Measurements from ENCODE around the gene MRO.
A peak's percentile ranks its signal among the peaks of the same experiment; 100 is the strongest.
"Not testable (repeated sequence)": the region's sequence is repeated elsewhere in the genome, so short reads cannot be mapped to it uniquely, and the experiment has no call there.

MRO gene

GRCh38 chr18:50819728-50820378 lies at the start of gene MRO:
MRO (minus strand) TSS chr18:50820016; CDS start chr18:50809400, 10,616 bp downstream.
- DNase-seq: peak; percentile 82

- no peak for DNase-seq
Observed at GRCh38 chr18:50869150-50869549, 49.3 kb upstream of the MRO start.

- DNase-seq: no peak
Observed at GRCh38 chr18:50866765-50867164, 46.9 kb upstream of the MRO start.

GRCh38 chr18:50863840-50864375 lies 44.1 kb upstream of the MRO start:
- no peak for DNase-seq

- DNase-seq: no peak
Observed at GRCh38 chr18:50862401-50862800, 42.6 kb upstream of the MRO start.

DNA sequence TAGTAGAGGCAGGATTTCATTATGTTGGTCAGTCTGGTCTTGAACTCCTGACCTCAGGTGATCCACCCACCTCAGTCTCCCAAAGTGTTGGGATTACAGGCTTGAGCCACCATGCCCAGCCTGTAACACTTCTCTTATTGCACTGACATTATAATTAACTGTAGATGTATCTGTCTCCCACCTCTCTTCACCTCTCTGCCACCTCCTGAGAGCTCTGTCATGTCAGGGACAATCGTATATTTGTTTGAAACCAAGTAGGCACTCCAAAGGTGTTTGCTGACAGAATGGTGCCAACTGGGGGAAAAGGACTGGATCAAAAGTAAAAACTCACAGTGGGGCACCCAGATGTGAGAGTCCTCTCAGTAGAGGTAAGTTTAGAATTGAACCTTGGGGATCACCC lies 41.8 kb upstream of the MRO start:
- no peak for DNase-seq

GRCh38 chr18:50859793-50860555 lies 40.2 kb upstream of the MRO start:
- DNase-seq: no peak

- DNase-seq: no peak
Observed at GRCh38 chr18:50857694-50858093, 37.9 kb upstream of the MRO start.

DNA sequence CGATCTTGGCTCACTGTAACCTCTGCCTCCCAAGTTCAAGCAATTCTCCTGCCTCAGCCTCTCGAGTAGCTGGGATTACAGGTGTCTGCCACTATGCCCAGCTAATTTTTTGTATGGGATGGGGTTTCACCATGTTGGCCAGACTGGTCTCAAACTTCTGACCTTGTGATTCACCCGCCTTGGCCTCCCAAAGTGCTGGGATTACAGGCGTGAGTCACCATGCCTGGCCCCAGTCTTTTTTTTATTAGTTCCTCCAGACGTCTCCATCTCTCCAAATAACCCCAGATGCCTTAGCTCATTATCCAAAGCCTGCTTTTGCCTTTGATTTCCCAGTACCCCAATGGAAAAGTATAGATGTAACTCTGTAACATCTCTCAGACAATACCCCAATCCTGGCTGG lies 37.4 kb upstream of the MRO start:
- DNase-seq: not testable (repeated sequence)

DNA sequence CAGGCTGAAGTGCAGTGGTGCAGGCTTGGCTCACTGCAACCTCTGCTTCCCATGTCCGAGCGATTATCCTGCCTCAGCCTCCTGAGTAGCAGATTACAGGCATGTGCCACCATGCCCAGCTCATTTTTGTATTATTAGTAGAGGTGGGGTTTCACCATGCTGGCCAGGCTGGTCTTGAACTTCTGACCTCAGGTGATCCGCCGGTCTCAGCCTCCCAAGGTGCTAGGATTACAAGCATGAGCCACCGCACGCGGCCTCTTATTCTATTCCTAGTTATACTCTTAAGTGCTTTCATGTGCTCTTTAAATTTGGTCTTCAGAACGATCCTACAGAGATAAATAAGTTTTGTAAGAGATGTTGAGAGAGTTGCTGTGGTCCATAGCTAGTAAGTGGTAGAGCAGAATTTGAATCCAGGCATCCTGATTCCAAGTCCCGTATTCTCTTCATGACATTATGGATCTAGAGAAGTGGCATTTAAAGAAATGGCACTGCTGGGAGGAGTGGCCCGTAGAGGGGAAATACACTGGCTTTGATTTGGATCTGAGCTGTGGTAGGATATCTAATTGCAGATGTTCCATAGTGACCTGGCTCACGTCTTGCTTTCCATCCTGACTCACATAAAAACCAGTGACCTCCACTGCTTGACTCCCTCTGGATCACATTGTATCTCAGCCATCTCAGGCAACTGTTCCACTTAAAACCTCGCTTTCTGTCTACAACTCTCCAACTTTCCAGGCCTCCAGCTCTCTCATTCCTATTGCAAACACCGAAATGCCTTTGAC lies 36.4 kb upstream of the MRO start:
- DNase-seq: no peak

GRCh38 chr18:50853863-50854271 lies 34.1 kb upstream of the MRO start:
- DNase-seq: no peak

DNA sequence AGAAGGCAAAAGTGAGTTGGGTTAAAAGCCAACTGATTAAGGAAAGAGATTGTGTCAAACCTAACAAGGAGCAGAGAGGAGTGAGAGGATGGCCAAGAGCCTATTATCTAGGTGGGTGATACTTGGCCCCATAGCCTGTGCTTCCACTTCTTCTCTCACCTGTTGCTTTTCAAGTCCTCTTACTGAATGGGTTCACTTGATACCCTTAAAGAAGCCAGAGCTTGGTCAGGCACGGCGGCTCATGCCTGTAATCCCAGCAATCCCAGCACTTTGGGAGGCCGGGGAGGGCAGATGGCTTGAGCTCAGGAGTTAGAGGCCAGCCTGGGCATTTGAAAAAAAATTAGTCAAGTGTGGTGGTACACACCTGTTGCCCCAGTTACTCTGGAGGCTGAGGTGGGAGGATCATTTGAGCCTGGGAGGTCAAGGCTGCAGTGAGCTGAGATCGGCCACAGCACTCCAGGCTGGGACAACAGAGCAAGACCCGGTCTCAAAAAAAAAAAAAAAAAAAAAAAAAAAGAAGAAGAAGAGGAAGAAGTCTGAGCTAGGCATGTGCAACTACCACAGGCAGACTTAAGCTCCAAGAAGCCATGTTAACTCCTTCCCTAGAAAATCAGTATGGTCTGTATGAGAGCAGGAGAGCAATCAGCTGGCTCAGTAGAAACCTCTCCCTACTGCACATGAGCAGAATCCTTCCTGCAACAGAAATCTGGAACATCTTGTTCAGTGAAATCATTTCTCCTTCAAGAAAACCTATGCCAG lies 30.7 kb upstream of the MRO start:
- DNase-seq: no peak

- DNase-seq: no peak
Observed at GRCh38 chr18:50849419-50849821, 29.6 kb upstream of the MRO start.

DNA sequence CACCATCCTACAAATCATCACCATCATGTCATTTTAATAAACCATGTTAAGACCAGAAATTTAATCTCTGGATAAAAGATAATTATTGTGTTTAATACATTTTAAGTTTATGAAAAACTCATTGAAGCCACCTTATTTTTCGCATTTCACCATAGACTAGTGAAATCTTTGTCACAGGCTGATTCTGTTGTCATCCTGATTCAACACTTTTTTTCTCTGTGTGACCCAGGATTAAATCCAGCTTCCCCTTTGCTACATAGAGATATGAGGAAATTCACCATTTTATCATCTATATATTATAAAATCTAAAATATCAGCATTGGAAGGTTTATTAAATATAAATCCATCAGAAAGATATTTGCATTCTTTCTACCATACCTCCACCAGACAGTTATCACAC lies 29.2 kb upstream of the MRO start:
- DNase-seq: no peak

DNA sequence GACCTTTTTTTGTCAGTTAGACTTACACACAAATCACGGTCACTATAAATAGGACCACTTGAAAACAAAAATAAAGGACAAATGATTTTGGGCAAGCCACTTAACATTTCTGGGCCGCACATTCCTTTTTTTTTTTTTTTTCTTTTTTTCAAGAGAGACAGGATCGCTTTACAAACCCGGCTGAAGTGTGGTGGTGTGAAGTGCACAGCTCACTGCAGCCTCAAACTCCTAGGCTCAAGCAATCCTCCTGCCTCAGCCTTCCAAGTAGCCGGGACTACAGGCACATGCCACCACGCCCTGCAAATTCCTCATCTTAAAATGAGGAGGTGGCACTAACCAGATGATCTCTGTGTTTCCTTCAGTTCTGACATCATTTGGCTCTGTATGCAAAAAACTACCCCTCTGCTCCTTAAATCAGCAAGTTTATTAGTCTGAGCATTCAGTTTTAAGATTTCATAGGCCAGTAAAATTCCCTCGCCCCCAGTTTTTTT lies 28.3 kb upstream of the MRO start:
- DNase-seq: no peak

DNA sequence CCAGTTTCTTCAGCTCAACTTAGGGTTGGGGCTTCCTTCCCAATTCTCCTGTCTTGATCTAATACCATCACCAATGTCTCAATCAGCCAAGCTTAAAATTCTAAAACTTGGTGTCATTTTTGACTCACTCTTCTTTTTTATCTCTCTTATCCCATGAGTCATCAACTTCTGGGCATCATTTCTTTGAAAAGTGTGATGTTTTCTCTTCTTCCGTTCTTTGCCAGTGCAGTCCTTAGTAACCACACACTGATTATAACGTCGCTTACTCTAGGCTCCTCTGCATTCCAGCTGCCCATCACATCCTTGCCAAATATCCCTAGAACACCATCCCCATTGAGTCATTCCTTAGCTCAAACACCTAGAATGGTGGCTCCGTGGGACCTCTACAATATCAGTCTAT lies 27.4 kb upstream of the MRO start:
- no peak for DNase-seq

DNA sequence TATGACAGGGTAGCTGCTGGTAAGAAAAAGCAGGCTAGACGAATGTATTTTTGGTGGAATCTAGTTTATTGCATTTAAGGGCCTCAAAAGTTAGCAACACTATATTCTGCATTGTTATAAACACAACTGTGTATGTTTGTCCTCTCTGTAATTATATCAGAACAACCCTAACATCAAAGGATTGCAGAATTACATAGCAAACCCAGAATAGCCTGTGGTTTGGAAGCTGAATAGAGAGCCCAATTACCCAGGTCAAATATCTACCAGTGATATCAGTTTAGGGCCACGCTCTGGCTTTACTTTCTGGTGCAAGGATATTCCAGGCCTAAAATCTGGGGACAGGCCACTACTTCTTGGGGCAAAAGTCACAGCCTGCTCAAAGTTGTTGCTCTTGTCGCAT lies 25.1 kb upstream of the MRO start:
- DNase-seq: no peak

DNA sequence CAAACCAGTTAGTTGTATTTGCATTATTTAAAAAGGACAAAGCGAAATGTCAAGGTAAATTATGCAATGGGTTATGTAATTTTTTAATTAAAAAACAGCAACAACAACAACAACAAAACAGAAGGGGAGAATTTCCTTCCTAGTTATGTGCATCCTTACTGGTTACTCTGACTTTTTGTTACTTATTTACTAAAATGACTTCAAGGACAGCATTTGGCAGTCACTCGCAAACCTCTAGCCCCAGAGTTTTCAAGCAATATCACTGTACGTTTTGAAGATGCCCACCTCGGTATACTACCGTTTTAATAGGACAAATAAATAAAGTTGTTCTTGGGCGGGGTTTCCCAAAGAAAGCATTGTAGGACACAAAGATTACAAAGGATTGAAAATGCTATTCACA lies 24.7 kb upstream of the MRO start:
- DNase-seq: no peak

DNA sequence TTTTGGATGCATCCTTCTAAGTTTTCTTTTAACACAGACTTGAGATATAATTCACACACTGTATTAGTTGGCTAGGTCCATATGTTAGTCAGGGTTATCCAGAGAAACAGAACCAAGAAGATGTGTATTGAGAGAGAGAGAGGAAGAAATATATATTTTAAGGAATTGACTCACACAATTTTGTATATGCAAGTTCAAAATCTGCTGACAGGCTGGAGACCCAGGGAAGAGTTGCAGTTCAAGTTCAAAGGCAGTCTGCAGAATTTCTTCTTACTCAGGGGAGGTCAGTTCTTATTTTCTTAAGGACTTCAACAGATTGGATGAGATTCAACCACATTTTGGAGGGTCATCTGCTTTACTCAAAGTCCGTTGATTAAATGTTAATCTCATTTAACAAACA lies 23.0 kb upstream of the MRO start:
- DNase-seq: no peak

- no peak for DNase-seq
Observed at GRCh38 chr18:50839996-50840395, 20.2 kb upstream of the MRO start.

DNA sequence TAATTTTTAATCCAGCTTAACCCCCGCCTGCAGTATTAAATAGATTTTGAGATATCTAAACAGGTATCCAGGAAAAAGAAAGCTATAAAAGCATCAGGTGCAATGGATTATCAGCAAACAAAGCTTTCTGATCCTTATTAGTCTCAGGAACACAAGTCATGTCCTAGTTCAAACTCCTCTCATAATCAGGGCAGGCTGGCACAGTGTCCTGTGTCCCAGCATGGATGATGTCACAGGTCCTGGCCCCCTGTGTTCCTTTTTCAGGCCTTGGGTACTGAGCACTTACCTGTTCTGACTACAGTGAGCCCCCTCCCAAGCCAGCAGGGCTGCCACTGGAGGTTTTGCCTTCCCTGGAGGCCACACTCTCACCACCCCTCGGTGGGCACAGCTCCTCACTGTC lies 19.5 kb upstream of the MRO start:
- no peak for DNase-seq

GRCh38 chr18:50836521-50836957 lies 16.7 kb upstream of the MRO start:
- DNase-seq: no peak

DNA sequence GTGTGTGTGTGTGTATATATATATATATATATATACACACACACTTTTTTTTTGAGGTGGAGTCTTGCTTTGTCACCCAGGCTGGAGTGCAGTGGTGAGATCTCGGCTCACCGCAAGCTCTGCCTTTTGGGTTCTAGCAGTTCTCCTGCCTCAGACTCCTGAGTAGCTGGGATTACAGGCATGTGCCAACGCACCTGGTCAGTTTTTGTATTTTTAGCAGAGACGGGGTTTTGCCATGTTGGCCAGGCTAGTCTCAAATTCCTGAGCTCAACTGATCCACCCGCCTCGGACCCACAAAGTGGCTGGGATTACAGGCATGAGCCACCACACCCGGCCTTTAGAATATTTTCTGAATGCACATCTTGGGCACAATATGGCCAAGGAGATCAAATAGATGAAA lies 13.7 kb upstream of the MRO start:
- DNase-seq: not testable (repeated sequence)
